GM21526 (cell line): ENCODE results near the gene ZP3.
"Not testable (repeated sequence)": the region's sequence is repeated elsewhere in the genome, so short reads cannot be mapped to it uniquely, and the experiment has no call there.

Experiments used
- ATAC-seq: cut with Tn5 transposase; IDR thresholded peaks from one replicate; pipeline ENCODE4 v1.9.1; 2021; ENCODE audit warnings: moderate library complexity; ENCODE audit not compliant: unreplicated experiment, low FRiP score

Gene ZP3

DNA sequence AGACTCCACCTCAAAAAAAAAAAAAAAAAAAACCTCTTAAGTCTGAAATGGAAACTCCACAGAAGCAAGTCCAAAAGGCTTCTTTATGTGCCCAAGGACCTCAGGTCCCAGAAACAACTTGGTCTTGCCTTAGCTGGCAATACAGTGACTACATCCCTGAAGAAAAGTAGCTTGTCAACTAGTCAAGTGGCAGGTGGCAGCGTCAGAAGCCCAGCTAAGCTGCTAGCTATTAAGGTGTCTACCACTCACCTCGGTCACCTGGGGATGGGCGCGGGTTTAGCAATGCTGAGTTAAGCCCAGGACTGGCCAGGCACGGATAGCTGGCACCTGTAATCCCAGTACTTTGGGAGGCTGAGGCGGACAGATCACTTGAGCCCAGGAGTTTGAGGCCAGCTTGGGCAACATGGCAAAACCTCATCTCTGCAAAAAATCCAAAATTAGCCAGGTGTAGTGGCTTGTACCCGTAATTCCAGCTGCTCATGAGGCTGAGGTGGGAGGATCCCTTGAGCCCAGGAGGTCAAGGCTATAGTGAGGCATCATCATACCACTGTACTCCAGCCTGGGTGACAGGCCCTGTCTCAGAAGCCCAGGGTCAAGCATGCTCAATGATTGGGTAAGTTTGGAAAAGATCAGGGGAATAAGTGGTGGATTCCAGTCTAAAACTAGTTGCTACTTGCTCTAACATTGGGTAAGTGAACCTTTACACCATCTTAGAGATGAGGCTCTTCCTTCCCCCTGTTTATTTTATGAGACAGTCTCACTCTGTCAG lies 14.6 kb downstream of the ZP3 start:
- not testable (repeated sequence) for ATAC-seq

DNA sequence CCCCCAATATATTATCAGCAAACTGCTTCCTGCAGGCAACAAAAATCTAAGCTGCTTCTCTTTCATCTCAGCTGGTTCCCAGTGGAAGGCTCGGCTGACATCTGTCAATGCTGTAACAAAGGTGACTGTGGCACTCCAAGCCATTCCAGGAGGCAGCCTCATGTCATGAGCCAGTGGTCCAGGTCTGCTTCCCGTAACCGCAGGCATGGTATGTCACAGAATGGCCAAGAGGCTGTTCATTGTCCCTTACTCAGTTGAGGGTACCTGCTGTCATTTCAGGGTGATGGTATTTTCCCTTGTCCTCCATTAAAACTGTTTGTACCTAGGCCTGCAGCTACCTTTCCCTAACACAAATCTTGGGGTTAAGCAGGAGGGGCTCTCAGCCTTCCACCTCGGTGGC lies 15.7 kb downstream of the ZP3 start:
- not testable (repeated sequence) for ATAC-seq

DNA sequence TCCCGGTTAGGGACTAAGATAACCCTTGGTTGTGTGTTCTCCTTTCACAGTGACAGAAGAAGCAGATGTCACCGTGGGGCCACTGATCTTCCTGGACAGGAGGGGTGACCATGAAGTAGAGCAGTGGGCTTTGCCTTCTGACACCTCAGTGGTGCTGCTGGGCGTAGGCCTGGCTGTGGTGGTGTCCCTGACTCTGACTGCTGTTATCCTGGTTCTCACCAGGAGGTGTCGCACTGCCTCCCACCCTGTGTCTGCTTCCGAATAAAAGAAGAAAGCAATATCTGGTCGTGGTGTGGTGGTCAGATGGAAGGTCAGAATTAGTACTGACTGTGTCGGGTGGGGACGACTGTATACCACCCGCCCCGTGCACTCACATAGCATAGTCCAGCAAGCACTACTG lies 17.0 kb downstream of the ZP3 start:
- ATAC-seq, result not testable (repeated sequence)

DNA sequence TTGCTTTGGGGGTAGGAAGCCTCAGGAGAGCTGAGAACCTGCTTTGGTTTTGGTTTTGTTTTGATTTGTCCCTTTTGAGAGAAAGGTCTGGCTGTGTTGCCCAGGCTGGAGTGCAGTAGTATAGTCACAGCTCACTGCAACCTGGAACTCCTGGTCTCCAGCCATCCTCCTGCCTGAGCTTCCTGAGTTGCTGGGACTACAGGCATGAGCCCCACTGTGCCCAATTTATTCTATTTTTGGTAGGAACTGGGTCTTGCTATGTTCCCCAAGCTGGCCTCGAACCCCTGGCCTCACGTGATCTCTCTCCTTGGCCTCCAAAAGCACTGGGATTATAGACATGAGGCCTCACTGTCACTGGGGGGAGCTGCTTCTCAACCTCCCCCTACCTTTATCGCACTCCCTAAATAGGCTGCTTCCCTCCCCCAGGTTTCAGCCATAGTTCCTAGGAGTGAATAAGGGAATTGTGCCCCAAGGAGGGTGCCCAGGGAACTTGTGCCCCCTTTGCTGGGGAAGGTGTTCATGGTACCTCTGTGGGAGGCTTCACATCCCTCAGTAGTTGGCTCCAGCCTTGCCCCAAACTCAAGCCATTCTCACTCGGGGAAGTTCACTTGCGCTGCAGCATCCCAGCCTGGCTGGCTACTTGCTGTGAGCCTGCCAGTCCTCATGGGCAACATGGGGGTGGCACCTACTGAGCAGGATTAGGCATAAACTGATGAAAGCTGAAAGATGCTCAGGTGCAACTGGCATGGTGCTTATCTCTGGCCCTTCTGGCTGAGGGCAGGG lies 18.1 kb downstream of the ZP3 start:
- ATAC-seq, result not testable (repeated sequence)

DNA sequence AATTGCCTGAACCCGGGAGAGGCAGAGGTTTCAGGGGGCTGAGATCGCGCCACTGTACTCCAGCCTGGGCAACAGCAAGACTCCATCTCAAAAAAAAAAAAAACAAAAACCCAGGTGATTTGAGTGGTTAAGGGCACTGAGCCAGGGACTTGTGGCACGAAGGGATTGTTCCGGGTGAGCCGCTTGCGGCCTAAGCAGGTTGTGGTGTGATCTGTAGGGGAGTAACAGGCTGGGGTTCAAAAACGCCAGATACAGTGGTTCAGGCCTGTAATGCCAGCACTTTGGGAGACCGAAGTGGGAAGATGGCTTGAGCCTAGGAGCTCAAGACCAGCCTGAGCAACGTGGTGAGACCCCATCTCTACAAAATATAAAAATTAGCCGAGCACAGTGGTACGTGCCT lies 19.1 kb downstream of the ZP3 start:
- ATAC-seq, result not testable (repeated sequence)

DNA sequence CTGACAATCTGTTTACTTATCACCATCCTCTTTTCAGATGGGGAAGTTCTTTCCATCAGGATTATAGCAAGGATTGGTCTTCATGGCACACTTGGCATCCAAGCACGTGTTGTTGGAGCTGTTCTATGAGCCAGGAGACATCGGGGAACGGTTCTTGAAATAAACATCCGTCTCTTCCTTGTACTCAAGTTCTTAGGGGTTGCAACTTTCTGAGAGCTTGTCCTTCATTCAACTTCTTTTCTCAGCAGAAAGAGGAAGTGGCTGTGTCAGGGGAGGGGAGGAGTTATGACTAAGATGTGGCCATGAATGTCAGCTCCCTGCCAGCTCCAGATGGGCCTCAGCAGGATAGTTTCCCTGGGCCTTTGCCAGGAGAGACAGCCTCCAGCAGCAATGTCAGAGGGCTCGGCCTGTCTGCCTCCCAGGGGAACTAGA lies 20.8 kb downstream of the ZP3 start:
- ATAC-seq, result peak; percentile 82

DNA sequence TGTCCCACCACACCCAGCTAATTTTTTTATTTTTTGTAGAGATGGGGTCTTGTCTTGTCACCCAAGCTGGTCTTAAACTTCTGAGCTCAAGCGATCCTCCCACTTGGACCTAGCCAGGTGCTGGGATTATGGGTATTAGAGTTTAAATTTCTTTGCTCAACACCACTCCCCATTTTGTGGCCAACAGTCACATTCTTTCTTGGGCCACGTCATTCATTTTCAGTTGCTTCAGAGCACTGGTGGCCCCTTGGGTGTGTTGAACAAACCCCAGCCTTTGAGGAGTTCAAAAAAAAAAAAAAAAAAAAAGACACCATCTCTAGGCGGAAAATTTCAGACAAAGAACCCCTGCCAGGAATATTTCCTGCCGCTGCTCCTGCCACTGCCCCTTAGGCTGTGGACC lies 32.3 kb downstream of the ZP3 start:
- not testable (repeated sequence) for ATAC-seq

DNA sequence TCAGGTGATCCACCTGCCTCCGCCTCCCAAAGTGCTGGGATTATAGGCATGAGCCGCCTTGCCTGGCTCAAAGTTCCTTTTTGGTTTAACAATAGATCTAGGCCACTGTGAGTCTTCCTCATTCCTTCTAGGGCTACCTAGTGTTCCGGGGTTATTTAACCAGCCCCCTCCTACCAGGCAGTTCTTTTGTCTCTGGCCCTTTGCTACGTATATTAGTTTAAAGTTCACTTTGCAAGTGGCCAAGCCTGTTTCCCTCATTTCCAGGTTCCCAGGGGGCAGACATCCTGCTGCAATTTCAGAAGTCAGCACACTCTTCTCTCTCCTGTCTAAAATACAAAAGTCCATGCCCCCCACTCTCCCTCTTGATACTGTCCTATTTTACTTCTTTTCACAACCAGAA lies 33.8 kb downstream of the ZP3 start:
- ATAC-seq, result not testable (repeated sequence)

DNA sequence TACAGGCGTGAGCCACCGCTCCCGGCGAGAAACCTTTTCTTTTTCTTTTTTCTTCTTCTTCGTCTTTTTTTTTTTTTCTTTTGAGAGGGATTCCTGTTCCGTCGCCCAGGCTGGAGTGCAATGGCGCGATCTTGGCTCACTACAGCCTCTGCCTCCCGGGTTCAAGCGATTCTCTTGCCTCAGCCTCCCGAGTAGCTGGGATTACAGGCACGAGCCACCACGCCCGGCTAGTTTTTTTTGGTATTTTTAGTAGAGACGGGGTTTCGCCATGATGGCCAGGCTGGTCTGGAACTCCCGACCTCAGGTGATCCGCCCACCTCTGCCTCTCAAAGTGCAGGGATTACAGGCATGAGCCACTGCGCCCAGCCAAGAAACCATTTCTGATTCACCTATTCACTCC lies 36.0 kb downstream of the ZP3 start:
- not testable (repeated sequence) for ATAC-seq

DNA sequence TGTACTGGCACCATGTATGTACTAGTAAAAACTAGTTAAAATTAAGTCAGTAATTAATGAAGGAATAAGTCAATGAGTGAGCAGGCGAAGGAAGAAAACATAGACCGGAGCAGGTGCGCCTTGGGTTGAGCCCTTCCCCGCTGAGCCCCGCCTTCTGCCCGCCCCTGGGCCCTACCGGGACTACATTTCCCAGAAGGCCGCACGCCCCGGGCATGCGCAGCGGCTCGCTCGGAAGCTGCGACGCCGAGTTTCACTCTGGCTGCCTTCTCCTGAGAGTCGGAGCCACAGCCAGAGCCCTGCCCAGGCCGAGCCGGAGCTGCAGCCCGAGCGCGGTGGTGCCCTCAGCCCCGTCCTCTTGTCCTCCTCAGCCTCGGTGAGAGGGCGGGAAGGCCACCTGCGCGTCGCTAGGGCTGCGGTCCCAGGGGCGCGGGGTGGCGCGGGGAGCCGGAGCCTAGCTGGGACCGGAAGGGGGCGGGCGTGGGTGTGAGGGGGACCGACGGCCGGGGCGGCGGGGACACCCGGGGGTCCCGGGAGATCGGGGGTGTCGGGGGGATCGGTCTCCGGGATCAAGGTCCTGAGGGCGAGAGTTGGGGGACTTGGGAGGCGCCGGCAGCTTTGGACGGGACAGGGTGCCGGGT lies 36.8 kb downstream of the ZP3 start, which contains the start of gene DTX2:
TSS of gene DTX2 (plus strand) at position 246 of the 638 bp plus-strand sequence. CDS start 18,801 bp downstream, outside the sequence.
- peak; percentile 97 for ATAC-seq

DNA sequence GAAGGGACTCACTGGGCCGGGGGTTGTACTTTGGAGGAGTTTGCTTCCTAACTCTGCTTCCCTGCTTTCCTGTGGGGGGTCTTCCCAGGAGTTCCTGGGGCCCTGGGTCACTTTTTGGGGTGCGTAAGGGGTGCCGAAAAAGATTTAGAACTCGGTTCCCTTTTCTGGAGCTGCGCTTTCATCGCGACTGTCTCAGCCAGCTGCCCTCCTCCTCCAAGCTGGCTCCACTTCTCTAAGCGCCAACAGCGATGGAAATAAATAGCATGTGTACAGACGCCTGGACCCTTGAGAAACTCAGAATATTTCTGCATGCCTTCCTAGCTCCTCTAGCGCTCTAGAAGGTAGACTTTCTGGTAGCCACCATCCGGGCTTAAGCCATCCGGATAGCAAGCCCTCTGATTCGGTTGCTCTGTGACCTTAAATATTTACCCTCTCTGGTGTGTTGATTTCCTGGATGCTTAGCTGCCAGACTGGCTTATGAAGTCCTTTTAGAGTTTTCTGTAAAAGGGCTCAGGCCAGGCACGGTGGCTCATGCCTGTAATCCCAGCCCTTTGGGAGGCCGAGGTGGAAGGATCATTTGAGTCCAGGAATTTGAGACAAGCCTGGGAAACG lies 37.6 kb downstream of the ZP3 start:
- not testable (repeated sequence) for ATAC-seq

DNA sequence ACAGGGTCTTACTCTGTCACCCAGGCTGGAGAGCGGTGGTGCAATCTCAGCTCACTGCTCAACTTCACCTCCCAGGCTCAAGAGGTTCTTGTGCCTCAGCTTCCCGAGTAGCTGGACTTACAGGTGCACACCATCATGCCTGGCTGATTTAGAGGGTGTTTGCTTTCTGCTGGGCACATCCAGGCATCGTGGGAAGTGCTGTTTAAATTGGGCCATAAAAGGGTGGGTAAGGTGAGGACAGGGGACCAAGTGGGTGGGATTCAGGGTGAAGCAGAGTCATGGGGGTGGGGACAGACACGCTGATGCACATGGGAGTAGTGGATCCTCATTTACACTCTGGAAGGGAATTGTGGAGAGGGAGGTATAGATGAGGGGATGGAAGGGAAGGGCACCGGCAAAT lies 40.2 kb downstream of the ZP3 start:
- not testable (repeated sequence) for ATAC-seq

DNA sequence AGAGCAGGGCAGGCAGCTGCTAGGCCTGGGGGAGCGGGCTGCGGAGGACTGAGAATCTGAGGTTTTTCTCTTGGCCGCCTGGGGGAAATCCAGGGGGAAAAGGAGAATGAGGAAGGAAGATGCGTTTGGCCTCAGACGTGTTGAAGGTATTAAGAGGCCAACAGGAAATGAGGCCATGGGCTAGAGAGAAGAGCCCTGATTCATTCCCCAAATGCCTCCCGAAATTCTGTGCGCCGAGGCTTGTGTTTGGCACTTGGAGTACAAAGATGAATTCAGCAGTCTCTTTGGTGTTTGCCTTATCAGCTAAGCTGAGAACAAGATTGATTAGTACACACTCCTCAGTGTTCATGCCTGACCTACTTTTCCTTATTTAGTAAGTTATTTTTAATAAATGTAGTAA lies 41.2 kb downstream of the ZP3 start:
- ATAC-seq, result not testable (repeated sequence)

DNA sequence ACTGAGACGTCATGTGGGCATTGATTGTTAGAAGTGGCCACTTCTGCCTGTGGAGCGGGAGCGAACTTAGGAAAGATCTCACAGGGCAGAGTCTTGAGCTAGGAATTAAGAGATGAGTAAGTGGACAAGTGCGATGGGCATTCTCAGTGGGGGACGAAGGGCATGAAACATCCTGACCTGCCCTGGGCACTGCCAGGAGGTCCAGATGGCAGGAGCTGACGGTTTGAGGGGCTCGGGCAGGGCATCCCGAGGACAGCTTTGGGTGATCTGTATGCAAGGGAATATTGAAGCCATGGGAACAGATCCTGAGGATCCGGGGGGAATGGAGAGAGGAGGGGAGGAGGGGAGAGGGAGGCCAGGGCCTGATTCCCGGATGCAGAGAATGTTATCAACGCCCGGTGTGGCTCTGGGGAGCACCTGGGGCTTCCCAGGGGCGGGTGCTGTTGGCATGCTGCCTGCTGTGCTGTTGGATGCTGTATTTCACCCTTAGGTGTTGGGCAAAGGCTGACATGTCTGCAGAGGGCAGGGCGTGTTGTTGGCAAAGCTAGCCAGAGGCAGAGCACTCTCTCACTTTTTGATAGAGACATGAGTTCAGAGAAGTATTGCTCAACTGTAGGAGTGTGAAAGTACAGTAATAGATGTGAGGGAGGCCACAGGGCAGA lies 43.1 kb downstream of the ZP3 start:
- ATAC-seq, result not testable (repeated sequence)

DNA sequence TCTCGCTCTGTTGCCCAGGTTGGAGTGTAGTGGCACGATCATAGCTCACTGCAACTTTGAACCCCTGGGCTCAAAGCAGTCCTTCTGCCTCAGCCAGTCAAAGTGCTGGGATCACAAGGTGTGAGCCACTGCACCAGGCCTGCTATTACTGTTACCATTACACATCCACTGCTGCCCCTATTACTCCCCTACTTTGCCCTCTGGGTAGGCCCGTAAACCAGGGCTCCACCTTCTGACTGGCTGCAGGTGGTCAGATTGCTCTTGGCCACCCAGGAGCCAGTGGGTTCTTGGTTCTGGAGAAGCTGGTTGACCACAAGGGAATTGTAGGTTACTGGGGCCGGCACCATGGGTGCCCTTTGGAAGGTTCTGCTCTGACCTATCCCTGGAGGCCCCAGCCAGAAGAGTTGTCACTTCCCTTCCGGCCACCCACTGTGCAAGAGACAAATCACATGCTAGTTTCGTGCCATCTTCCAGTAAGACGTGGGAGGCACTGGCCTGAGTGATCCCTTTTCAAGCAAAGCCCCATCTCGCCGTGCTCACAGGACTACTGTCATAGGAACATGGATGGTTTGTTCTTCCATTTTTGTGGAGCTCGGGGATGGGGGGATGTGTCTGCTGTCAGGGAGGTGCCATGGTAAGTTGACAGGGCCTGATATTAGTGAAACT lies 46.9 kb downstream of the ZP3 start:
- ATAC-seq, result not testable (repeated sequence)

DNA sequence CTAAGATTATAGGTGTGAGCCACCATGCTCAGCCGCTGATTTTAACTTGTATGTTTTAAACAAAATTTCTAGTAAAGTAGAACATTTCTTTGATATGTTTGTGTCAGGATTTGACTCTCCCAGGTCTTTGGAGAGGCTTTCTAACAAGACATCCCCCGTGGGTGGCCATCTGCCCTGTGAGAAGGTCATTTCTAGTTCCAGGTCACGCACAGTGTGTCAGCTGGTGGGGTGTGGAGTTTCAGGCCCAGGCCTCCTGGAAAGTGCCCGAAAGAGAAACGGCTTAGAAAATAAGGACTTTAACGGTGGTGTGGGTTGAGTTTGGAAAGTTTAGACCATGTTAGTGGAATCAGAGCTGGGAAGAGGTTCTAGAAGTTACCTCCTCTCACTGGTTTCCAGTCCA lies 48.3 kb downstream of the ZP3 start:
- not testable (repeated sequence) for ATAC-seq

DNA sequence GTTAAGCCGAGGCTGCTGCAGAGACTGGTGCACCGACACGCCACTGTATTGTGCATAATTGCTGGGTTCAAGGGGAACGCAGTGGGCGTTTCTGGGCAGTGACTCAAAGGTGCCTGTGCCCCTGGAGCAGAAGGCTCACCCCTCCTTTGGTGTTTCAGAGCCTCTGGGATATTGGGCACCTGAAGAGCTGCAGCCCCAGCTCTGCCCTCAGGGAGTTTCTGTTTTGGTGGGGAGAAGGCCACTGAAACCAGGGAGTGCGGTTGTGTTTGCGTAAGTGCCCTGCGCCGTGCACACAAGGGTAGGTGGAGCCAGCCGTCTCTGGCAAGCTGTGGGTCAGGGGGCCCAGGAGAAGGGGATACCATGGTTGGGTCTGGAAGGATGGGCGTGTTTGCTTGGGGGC lies 51.5 kb downstream of the ZP3 start:
- not testable (repeated sequence) for ATAC-seq

DNA sequence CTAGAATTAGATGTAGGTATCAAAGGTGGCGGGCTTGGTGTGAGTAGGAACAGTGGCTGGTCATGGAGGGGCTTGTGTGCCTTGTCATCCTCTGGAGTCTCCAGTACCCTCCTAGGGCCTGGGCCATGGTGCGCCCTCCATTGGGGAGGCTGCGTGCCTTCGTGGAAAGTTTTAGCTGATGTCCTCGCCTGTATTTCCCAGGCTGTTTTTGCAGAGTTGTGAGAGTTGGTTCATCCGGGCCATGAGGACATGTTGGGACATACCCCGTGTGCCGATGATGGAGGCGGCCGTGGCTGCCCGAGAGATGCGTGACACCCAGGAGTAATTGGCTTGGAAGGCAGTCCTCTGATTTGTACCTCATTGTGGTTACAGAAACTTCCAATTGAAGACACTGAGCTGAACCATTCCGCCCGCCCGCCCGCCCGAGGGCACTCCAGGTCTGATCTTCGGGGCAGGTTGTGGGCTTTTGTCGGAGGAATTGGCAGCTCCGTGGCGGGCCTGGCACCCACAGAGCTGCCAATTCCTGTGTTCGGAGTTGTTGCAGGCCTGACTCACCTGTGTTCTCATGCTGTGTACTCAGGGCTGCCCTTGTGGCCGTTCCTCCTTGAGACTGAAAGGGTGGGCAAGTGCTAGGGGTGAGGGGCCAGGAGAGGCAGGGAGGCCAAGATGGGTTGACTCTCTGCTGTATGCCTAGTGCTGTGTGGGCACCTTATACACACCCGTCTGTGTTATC lies 52.2 kb downstream of the ZP3 start:
- not testable (repeated sequence) for ATAC-seq

DNA sequence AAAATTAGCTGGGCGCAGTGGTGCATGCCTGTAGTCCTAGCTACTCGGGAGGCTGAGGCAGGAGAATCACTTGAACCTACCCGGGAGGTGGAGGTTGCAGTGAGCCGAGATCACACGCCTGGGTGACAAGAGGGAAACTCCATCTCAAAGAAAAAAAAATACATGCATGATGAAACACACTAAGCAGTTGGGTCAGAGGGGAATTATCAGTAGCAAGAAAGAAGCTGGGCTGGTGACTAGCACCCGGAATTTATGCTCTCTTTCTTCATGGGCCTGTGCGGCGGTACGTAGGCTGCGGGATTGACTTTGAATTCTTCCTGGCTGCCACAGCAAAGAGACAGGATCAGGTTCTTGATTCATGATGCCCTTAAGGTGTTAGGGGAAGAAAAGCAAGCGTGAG lies 54.9 kb downstream of the ZP3 start:
- not testable (repeated sequence) for ATAC-seq
